Subcutaneous abdominal adipose tissue (tissue), 5 donors: ENCODE data around the gene PEX7.

Experiments
- H3K27ac ChIP-seq: one replicate; pipeline ENCODE4 v1.7.0; 2013; ENCODE audit warnings: low read depth, mild to moderate bottlenecking, inconsistent platforms, low read length, moderate library complexity
- H3K27me3 ChIP-seq, 5 donors: one replicate each; pipeline ENCODE4 v1.7.0; 2013; ENCODE audit warnings: low read length in 5 of 5, inconsistent platforms in 1 of 5; ENCODE audit not compliant: control insufficient read depth in 5 of 5, insufficient read depth in 4 of 5
- H3K36me3 ChIP-seq, 5 donors: one replicate each; pipeline ENCODE4 v1.7.0; 2013; ENCODE audit warnings: low read length in 5 of 5; ENCODE audit not compliant: control insufficient read depth in 5 of 5, insufficient read depth in 5 of 5
- H3K4me1 ChIP-seq, 5 donors: one replicate each; pipeline ENCODE4 v1.7.0; 2013; ENCODE audit warnings: low read length in 5 of 5, mild to moderate bottlenecking in 3 of 5, moderate library complexity in 1 of 5; ENCODE audit not compliant: control insufficient read depth in 5 of 5, insufficient read depth in 5 of 5
- H3K4me3 ChIP-seq, 5 donors: one replicate each; pipeline ENCODE4 v1.7.0; 2013; ENCODE audit warnings: low read length in 5 of 5, low read depth in 1 of 5
- H3K9ac ChIP-seq, 5 donors: one replicate each; pipeline ENCODE4 v1.7.0; 2013; ENCODE audit warnings: low read length in 5 of 5, mild to moderate bottlenecking in 4 of 5, moderate library complexity in 3 of 5
- H3K9me3 ChIP-seq, 5 donors: one replicate each; pipeline ENCODE4 v1.7.0; 2013; ENCODE audit warnings: low read length in 5 of 5; ENCODE audit not compliant: control insufficient read depth in 5 of 5
- donor health status: healthy.
- donor health status: healthy.
- donor health status: healthy.
- donor health status: healthy.
- donor health status: healthy.

PEX7 gene, protein sequence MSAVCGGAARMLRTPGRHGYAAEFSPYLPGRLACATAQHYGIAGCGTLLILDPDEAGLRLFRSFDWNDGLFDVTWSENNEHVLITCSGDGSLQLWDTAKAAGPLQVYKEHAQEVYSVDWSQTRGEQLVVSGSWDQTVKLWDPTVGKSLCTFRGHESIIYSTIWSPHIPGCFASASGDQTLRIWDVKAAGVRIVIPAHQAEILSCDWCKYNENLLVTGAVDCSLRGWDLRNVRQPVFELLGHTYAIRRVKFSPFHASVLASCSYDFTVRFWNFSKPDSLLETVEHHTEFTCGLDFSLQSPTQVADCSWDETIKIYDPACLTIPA

DNA sequence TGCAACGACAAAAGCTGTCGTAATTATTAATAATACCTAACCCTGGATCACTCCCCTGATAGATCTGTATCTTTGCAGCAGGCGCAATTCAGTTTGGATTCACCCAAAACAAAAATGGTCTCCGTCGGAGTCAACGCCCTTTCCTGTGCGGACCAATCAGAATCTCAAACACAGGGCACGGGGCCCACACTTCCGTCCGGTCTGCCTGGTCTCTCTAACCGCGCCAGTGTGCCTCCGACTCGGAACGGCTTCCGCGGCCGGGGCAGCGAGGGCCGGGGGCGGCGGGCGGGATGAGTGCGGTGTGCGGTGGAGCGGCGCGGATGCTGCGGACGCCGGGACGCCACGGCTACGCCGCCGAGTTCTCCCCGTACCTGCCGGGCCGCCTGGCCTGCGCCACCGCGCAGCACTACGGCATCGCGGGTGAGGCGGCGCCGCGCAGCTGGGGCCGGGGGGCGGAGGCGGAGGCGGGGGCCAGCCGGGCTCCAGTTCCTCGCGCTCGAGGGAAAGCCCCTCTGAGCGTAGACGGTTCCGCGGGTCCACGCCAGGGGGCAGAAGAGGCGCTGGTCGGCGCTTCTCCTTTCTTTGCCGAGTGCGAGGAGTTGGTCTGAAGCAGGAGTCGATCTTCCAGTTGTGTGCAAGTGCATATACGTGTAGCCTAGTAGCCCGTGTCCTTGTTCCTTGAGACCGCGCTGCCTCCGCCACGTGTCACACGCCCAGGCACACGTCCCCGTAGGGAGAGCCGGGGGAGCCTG lies at the start of gene PEX7:
PEX7 (plus strand) TSS at position 217 of the 752 bp plus-strand sequence; CDS start at position 291, 74 bp downstream.
- H3K4me3 ChIP-seq = peak within 1 kb of the TSS; percentile 65 to 96 (median 89)
- peak within 1 kb of the TSS; percentile 88 for H3K27ac ChIP-seq
- H3K9me3 ChIP-seq = no peaks in the 10 kb centered on the region
- H3K9ac ChIP-seq = peak within 1 kb of the TSS; percentile 77 to 90 (median 83)
- H3K27me3 ChIP-seq = no peaks in the 10 kb centered on the region
- H3K4me1 ChIP-seq = peaks cover 0 to 13% (median 11%) of the 10 kb centered on the region in 5 donors
- peaks cover 2 to 11% (median 8%) of the 10 kb centered on the region in 5 donors for H3K36me3 ChIP-seq

DNA sequence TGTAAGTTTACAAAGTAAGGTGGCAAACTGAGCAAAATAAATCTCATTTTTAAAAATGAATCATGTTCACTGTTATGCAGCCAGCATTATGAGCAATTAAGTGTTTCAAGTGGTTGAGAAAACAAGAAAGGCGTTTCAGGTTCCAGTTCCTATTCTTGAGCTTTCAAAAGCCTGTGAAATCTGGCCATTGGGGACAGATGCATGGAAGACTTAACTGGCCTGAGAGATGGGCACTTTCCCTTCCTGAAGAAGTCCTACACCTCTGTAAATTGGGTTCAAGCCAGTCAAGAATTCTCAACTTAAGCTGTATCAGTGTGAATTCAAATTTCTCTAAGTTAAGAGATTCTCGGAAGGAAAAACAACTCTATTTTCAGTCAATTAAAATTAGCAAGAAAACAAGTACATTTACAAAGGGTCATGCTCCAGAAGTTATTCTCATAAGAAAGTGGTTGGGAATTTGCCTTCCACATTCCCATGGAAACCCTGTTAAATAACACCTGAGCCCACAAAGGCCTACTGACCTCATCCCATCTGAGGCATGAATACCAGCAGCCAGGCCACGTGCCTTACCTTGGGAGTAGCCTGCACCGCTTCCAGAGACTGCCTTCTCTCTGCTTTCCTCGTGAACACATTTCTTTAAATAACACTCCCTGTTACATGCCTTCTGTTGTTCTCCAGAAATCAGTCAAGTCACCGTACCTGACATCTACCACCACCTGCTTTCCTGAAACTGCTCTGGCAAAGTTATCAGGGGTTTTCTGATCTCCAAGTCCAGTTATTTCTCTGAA lies 49.5 kb upstream of the PEX7 start:
- H3K4me1 ChIP-seq = peaks cover under 1 to 11% (median 4%) of the 10 kb centered on the region in 5 donors

DNA sequence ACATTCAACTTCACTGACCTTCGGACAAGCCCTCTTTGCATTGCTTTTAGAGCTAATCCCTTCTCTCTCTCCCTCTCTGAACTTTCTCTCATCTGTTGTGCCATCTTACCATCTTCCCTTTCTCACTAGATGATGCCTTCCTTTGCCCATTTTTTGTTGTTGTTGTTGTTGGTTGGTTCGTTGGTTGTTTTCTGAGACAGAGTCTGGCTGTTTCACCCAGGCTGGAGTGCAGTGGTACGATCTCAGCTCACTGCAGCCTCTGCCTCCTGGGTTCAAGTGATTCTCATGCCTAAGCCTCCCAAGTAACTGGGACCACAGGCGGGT lies 49.0 kb upstream of the PEX7 start:
- Histone ChIP-seq H3K9me3 (no peaks in the 10 kb centered on the region), H3K4me3 (no peak overlapping the region), H3K36me3 (no peaks in the 10 kb centered on the region), H3K27ac (no peak overlapping the region), H3K9ac (no peak overlapping the region), H3K27me3 (no peaks in the 10 kb centered on the region), H3K4me1 (peaks cover 0 to 10% (median 4%) of the 10 kb centered on the region in 5 donors)

More for the DNA sequence above, 49.5 kb upstream of the PEX7 start:
- Histone ChIP-seq H3K9ac (no peak overlapping the region), H3K36me3 (no peaks in the 10 kb centered on the region), H3K9me3 (no peaks in the 10 kb centered on the region), H3K27me3 (no peaks in the 10 kb centered on the region), H3K27ac (no peak overlapping the region), H3K4me3 (no peak overlapping the region)

DNA sequence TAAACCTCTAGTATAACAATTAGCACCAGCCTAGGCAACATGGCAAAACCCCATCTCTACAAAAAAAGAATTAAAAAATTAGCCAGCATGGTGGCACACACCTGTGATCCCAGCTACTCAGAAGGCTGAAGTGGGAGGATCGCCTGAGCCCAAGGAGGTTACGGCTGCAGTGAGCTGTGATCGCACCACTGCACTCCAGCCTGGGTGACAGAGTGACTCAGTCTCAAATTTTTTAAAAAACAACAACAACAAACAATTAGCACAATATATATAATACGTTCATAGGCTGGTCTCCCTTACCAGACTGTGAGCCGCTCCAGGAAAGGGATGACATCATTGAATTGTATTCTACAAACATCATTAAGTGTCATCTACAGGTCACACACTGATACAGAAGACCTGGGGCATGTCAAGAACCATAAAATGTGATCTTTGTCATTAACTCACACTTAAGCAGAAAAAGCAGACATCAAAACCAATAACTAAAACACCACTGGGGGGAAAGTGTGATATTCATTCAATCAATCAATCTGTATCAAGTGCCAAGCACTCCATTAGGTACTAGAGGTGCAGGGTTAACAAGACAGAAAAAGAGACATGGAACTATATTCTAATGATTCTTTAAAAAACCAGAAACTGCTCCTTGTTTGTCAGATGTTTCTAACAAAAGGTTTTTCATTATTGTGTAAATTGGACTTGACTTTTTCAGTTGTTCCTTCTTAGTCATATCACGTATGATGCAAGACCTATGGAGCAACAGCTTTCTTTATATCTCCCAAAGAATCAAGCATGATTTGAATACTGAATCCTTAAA lies 48.0 kb upstream of the PEX7 start:
- Histone ChIP-seq H3K4me3 (no peak overlapping the region), H3K9me3 (no peaks in the 10 kb centered on the region), H3K9ac (no peak overlapping the region), H3K36me3 (no peaks in the 10 kb centered on the region), H3K4me1 (peaks cover 0 to 10% (median 4%) of the 10 kb centered on the region in 5 donors), H3K27me3 (no peaks in the 10 kb centered on the region), H3K27ac (no peak overlapping the region)

DNA sequence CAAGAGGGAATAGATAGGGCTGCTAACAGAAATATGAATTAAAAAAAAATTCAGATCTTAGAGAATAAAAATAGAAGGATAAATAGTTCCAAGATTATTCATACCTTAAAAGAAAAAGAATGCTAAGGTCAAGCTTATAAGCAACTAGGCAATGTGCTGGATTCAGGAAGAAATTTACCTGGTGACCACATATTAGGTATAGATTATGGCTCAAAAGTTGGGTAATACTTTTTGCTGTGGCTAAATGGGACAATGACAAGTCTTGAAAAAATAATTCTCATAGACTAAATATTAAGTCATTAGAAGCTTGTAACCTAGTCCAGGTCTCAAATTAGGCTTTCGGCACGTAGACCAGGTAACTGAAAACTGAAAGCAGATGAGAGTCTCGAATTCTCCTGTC lies 47.3 kb upstream of the PEX7 start:
- no peaks in the 10 kb centered on the region for H3K9me3 ChIP-seq
- H3K4me3 ChIP-seq = no peak overlapping the region
- no peaks in the 10 kb centered on the region for H3K27me3 ChIP-seq
- H3K9ac ChIP-seq = no peak overlapping the region
- peaks cover 1 to 10% (median 5%) of the 10 kb centered on the region in 5 donors for H3K4me1 ChIP-seq
- no peaks in the 10 kb centered on the region for H3K36me3 ChIP-seq
- no peak overlapping the region for H3K27ac ChIP-seq

DNA sequence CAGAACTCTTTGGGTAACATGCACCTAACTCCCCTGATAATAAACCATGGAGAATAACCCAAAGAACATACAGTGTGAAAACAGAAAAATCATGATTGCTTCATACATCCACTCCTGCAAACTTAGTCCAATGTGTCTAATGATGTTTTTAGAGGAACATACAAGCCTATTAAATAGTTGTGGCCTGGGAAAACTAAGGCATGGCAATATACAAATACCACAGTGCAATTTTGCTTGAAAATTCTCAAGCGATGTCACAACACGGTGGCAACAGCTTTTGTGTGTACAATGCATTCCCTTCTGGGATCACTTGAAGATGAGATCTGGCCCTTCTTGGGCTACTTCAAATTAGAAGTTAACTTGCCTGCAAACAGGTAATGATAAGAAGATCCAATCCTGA lies 46.8 kb upstream of the PEX7 start:
- Histone ChIP-seq H3K9ac (no peak overlapping the region), H3K27ac (no peak overlapping the region), H3K4me1 (peaks cover 1 to 10% (median 5%) of the 10 kb centered on the region in 5 donors)

DNA sequence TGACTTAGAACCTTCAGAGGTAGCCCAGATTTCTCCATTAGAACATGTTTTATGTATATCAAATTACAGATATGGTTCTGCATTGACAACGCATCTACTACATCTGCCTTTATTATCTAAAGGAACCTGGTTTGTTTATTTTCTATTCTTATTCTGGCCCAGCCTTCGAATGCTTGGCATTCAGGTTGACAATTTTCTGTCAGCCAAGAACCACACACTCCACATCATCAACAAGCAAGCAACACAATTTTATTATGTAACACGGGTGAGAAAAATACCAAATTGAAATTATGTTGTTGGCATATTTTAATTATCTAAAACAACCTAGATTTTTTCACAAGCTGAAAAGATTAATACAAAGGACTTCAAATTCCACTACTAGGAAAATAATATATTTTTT lies 44.7 kb upstream of the PEX7 start:
- H3K9me3 ChIP-seq = no peaks in the 10 kb centered on the region
- H3K27ac ChIP-seq = no peak overlapping the region
- no peak overlapping the region for H3K9ac ChIP-seq
- H3K27me3 ChIP-seq = no peaks in the 10 kb centered on the region
- H3K36me3 ChIP-seq = no peaks in the 10 kb centered on the region
- peaks cover under 1 to 13% (median 7%) of the 10 kb centered on the region in 5 donors for H3K4me1 ChIP-seq
- H3K4me3 ChIP-seq = no peak overlapping the region

More for the DNA sequence above, 46.8 kb upstream of the PEX7 start:
- H3K9me3 ChIP-seq = no peaks in the 10 kb centered on the region
- no peaks in the 10 kb centered on the region for H3K27me3 ChIP-seq
- H3K36me3 ChIP-seq = no peaks in the 10 kb centered on the region
- no peak overlapping the region for H3K4me3 ChIP-seq

DNA sequence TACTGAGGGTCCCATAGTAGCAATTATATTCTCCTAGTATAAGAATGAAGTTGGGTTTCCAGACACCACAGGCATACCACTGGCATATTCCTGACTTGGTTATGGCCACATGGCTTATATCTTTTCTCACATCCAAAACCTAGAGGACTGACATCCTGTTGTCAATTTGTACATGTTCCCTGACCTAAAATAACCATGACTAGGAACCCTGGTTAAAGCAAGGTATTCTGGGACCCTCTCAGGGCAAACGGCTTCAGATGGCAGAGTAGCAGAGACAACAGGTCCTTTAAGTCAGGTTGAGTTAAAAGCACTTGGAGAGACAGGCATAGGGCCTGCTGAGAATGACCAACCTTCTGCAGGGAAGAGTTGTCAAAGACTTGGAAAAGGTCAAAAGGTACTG lies 42.7 kb upstream of the PEX7 start:
- no peak overlapping the region for H3K4me3 ChIP-seq
- no peak overlapping the region for H3K9ac ChIP-seq
- H3K4me1 ChIP-seq = peaks cover 7 to 29% (median 22%) of the 10 kb centered on the region in 5 donors
- no peaks in the 10 kb centered on the region for H3K36me3 ChIP-seq
- H3K9me3 ChIP-seq = no peaks in the 10 kb centered on the region
- H3K27me3 ChIP-seq = no peaks in the 10 kb centered on the region
- H3K27ac ChIP-seq = no peak overlapping the region

DNA sequence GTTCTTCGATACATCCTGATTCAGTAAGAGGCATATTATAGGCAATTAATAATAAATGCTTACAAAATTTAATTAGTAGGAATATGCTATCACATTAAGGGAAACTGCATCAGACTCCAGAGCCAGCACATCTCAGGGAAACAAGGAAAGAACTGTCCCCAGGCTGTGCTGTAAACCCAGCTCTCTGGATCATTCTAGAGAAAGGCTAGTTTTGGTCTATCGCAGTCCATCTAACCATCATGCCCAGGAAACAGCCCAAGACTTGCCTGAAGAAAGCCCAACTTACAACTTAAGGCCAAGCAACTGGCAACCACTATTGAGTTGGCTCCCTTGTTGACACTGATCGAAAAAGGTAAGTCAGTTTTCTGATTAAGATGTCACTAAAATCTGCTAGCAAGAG lies 41.4 kb upstream of the PEX7 start:
- Histone ChIP-seq H3K36me3 (no peaks in the 10 kb centered on the region), H3K9me3 (no peaks in the 10 kb centered on the region), H3K9ac (no peak overlapping the region), H3K4me1 (peaks cover 10 to 41% (median 26%) of the 10 kb centered on the region in 5 donors), H3K4me3 (no peak overlapping the region), H3K27ac (no peak overlapping the region), H3K27me3 (no peaks in the 10 kb centered on the region)
